NB4 (cell line): ENCODE results near the gene KCNMB3.

Source experiments
- MAX ChIP-seq: IDR thresholded peaks from 2 replicates; pipeline ENCODE4 v1.6.1; 2011; ENCODE audit warnings: low read depth, low read length
- MYC ChIP-seq: IDR thresholded peaks from 2 replicates; pipeline ENCODE4 v1.6.1; 2011; ENCODE audit warnings: low read depth, low read length
- POLR2A ChIP-seq: IDR thresholded peaks from 2 replicates; pipeline ENCODE4 v1.6.1; 2011; ENCODE audit warnings: mild to moderate bottlenecking; ENCODE audit not compliant: insufficient read length; ENCODE audit errors: extremely low read depth
- TF ChIP-seq, protein P1 (sequence below): IDR thresholded peaks from one replicate; pipeline ENCODE4 v1.5.1; 2012; ENCODE audit warnings: low read depth, low read length

DNA sequence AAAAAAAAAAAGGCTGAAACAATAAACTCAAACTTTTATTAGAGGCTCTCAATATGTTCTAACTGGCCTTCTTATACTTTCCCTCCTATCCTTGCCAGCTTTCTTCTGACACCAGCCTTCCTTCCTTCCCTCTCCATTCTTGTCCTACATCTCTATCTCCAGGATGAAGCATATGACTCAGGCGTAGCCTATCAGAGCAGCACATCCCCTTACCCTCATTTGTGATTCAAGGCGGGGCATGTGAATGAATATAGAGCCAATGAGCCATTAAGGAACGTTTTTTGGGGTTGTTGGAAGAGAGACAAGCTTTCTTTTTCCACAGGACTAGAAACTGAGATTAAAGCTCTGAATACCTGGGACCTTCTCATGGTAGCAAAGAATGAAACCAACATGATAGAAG, 25.1 kb upstream of the KCNMB3 start:
- TF ChIP-seq POLR2A: no peak
- TF ChIP-seq, protein P1, sequence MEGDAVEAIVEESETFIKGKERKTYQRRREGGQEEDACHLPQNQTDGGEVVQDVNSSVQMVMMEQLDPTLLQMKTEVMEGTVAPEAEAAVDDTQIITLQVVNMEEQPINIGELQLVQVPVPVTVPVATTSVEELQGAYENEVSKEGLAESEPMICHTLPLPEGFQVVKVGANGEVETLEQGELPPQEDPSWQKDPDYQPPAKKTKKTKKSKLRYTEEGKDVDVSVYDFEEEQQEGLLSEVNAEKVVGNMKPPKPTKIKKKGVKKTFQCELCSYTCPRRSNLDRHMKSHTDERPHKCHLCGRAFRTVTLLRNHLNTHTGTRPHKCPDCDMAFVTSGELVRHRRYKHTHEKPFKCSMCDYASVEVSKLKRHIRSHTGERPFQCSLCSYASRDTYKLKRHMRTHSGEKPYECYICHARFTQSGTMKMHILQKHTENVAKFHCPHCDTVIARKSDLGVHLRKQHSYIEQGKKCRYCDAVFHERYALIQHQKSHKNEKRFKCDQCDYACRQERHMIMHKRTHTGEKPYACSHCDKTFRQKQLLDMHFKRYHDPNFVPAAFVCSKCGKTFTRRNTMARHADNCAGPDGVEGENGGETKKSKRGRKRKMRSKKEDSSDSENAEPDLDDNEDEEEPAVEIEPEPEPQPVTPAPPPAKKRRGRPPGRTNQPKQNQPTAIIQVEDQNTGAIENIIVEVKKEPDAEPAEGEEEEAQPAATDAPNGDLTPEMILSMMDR: no peak
- TF ChIP-seq MAX: no peak
- TF ChIP-seq MYC: no peak
